Mesangial cell (primary cell): ENCODE results near the gene CCDC171. TPM values are rescaled to one million over a fixed set of nuclear protein-coding genes. Genes with fewer than 3 reads are reported as not detected.

Experiments used
- total RNA-seq: library from RNA; depleted of rRNA; stranded (reverse); fragments of >200 nt; gene quantifications from 2 replicates; pipeline ENCODE4 v1.2.3, GENCODE V29; 2015

Gene CCDC171
- total RNA-seq, result 0.98 and 1.8 TPM in 2 replicates

DNA sequence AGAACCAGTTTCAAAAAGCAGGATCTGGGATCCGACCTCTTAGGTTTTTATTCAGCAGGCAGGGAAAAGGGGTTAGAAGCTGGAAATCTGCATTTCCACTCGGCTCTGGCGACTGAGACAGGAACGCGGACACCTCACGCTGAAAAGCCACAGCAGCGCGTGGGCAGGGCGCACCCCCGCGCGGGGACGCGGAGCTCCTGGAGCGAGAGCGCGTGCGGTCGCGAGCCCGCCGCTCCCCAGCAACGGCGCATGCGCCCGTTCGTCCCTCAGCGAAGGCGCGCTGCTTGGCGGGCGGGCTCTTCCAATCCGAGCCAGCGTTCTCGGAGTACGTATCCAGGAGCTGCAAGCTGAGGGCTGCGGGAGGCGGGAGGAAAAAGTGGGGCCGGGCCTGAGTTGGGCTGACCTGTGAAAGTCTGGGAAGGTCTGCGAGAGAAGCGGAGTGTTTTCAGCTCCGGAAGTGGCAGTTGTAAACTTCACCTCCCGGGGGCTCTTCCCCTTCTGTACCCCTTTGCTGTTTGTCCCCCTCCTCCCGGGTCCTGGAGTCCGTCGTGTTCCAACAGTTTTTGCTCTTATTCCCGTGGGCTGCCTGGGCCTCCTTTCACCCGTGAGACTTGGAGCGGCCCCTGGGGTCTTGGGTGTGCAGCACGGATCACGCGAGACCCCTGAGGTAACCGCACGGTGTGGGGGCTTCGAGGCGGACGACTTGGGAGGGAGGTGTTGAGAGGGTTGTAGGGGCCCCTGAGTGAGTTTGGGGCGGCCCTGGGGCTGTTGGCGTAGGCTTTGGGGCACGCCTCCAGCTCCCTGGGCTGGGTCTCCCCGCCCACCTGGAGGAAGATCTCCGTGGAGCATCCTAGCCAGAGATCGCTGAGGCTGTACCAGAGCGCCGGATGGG, at the start of gene CCDC171:
Gene CCDC171, plus strand, starts transcription at position 408 of the 892 bp plus-strand sequence. CDS start 11,046 bp downstream, outside the sequence.

DNA sequence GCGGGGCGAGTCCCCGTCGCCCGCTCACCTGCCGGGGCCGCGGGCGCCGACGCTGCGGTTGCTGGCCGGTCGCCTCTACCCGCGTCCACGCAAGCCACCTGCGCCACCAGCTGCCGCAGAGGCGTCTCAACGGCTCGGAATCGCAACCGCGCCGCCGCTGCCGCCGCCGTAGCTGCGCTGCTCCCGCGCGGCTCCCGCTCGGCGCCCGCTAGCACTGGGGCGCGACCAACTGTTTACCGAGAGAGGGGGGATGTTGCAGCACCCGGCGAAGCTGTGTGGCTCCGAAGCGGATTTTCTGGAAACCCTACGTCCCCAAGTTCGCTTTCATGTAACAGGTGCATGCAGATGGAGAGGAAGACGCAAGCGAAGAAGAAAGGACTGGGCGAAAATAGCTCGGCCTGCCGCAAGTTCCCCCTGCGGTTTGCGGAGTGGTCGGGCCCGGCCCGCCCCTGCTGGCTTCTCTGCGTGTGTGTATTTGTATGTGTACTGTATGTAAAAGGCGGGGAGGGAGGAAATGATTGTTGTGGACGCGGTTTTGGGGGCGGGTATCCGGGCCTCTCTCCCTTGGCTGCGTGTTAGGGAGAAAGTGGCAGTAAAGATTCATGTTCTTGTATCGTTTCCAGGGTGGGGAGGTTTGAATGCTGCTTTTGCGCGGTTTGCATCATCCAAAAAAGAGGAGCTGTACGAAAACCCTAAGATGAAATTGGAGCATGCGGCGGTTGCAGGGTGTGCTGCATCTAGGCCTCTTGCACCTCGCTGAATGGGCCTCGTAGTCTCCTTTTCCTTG, 41.9 kb upstream of the CCDC171 start, which contains the start of gene PSIP1:
Gene PSIP1, minus strand, starts transcription at position 182 of the 787 bp plus-strand sequence. CDS start 782 bp downstream, outside the sequence.

Other genes starting within 250 kb of the CCDC171 start
- gene TTC39B, start 245.8 kb upstream of the CCDC171 start, total RNA-seq, result 5.4 and 8.6 TPM in 2 replicates
- 18.0 and 22.3 TPM in 2 replicates for gene SNAPC3, start 130.2 kb upstream of the CCDC171 start, total RNA-seq
- gene PSIP1, start 42.1 kb upstream of the CCDC171 start, total RNA-seq, result 36.7 and 44.1 TPM in 2 replicates